ENCODE measurements around the gene APOL6.
"Not testable (repeated sequence)": the region's sequence is repeated elsewhere in the genome, so short reads cannot be mapped to it uniquely, and the experiment has no call there.

APOL6 gene

DNA sequence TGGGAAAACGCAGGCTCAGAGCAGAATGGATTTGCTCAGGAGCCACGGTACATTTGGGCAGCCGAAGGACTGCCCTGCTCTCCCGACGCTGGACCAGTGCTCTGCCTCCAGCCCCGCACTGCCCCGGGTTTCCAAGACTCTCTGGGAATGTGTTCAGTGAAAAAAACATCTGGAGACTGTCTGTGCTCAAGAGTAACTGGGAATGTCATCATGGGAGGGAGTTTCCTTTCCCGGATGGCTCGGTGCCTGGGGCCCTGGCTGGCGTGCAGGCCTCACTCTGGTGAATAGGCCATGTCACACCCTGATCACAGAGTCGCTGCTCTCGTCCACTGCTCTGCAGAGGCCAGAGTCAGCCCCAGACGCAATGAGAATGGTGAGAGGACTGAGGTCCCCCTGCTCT, 9.8 kb upstream of the APOL6 start:
- no peak for DNase-seq

DNA sequence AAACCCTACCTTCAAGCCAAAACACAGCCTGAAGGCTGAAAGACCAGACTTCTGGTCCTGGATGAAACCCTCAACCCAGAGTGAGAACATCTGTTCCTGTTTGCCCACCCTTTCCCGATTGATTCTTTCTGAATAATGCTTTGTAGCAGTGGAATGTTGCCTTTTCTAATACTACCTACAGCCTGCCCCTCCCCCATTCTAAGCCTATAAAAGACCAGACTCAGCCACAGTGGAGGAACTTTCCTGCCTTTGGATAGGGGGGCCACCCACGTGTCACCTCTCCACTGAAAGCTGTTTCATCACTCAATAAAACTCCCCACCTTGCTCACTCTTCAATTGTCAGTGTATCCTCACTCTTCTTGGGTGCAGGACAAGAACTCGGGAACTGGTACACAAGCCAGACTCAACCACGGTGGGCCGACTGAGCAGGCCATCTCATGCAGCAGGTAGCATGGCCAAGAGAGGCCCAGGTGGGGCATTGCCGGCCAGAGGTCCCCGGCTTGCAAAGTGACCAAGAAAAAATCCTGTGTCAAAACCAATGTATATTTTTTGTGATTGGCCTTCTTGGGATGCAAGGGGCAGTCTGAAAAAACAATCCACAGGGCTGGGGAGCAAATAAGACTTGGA, 6.6 kb upstream of the APOL6 start:
- no peak for DNase-seq

GRCh38 chr22:35642305-35642741, 5.9 kb upstream of the APOL6 start:
- DNase-seq = no peak

GRCh38 chr22:35643991-35644390, 4.3 kb upstream of the APOL6 start:
- DNase-seq = no peak

- DNase-seq = no peak
Measured at GRCh38 chr22:35645646-35646045, 2.6 kb upstream of the APOL6 start.

GRCh38 chr22:35649026-35649553, 844 bp downstream of the APOL6 start:
- DNase-seq = no peak

GRCh38 chr22:35649636-35650250, 1.5 kb downstream of the APOL6 start:
- DNase-seq = no peak

DNA sequence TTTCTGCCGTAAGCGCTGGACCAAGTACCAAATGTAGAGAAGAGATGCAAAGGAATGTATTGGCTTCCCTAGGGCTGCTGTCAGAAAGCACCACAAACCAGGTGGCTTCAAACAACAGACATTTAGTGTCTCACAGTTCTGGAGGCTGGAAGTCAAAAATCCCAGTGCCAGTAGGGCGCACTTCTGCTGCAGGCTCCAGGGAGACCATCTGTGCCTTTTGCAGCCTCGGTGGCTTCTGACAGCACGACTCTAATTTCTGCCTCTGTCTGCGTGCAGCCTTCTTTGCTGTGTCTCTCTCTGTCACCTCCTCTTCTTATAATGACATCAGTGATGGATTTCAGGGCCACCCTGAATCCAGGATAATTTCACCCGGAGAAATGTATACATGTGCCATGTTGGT, 2.8 kb downstream of the APOL6 start:
- no peak for DNase-seq

- DNase-seq = no peak
Measured at GRCh38 chr22:35653824-35654223, 5.6 kb downstream of the APOL6 start.

DNA sequence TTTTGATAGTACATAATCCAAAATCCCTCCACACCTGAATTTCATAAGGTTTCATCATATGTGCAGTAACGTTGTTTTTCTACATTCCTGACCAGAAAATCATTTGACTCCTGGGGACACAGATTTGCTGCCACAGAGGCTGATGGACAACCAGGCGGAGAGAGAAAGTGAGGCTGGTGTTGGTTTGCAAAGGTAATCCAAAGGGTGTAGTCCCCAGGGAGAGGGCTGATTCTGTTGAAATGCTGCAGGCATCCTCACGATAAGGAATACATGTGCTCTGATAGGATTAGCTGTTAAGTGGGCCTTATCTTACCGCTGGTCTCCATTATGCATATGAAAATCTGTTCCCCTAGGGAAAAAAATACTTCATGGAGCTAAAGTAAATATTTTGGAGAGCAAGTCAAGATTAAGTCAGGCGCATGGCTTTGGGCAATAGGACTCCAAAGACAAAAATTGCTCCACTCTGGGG, 8.1 kb downstream of the APOL6 start:
- no peak for DNase-seq

GRCh38 chr22:35657571-35658312, 9.5 kb downstream of the APOL6 start:
- DNase-seq = no peak

DNA sequence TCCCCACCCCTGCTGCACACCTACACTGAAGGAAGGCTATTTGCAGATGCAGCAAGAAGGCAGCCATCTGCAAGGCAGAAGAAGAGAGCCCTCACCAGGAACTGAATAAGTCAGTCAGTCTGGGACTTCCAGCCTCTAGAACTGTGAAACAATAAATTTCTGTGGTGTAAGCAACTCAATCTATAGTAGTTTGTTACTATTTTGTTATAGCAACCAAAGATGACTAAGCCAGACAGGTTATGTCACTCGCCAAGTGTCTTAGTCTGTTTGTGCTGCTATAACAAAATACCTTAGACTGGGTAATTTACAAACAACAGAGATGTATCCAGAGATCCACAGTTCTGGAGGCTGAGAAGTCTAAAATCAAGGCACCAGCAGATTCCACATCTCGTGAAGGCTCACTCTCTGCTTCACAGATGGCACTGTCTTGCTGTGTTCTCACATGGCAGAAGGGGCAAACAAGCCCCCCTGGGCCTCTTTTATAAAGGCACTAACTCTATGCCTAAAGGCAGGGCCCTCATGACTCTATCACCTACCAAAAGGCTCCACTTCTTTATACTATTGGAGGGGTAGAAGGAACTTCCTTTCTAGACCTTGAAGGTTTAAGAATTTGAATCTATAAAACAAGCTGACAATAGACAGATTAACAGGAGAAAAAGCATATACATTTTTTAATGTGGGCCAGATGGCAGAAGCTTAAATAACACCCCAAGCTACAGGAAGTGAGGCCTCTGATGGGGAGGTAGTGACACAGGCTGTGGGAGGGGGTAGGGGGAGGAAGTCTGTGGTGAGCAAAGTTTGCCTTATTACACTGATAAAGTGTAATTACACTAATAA, 12.3 kb downstream of the APOL6 start:
- DNase-seq = peak; percentile 58

DNA sequence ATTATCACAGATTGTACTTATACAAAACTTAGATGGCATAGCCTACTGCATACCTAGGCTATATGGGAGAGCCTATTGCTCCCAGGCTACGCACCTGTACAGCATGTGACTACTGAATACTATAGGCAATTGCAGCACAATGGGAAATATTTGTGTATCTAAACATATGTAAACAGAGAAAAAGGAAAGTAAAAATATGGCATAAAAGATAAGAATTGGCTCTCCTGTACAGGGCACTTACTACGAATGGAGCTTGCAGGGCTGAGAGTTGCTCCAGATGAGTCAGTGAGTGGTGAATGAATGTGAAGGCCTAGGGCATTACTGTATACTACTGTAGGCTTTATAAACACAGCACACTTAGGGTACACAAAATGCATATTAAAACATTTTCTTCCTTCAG, 13.2 kb downstream of the APOL6 start:
- DNase-seq = no peak

- no peak for DNase-seq
Measured at GRCh38 chr22:35662914-35663313, 14.7 kb downstream of the APOL6 start.

GRCh38 chr22:35663371-35663770, 15.1 kb downstream of the APOL6 start:
- DNase-seq = no peak

DNA sequence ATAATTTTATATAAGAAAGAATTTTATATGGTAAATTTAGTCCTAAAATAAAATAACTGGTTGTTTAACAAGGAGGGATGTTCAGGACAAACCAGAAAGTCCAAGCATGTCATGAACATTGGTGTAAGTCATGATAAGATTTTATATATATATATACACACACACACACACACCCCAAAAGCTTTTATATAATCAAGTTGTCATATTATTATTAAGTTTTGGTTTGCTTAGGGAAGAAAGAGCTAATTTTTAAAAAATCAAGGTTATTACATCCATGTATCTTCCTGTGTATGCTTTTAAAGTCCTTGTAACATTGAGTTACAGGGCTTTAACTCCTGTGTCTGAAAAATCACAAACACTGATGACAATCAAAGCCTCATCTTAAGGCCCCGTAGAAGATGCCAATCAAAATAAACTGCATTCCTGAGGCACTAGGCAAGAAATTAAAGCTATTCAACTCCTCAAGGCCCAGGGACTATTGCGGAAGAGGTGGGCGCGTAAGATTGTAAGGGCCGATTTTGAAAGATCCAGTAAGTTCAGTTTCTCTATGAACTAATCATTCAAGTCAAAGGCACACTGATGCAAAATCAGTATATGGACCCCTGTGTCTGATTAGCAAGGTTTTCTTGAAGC, 16.8 kb downstream of the APOL6 start:
- DNase-seq = no peak

DNA sequence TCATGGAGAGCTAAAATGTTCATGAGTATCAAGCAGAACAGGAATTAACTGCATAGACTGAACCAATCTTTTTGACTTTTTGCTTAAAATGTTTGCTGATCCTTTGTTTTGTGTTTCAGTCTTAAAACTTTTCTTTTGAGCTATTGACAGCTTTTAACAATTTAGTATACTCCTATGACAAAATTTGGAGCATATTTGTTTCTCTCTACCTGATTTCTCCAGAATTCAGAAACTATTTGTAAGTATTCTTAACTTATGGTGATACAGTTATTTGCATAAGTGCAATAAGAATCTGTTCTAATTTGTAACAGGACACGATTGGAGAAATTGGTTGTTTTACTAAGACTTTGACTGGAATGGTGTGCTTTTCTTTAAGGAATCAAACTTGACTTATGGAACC, 18.5 kb downstream of the APOL6 start:
- DNase-seq = not testable (repeated sequence)

GRCh38 chr22:35674335-35674734, 26.1 kb downstream of the APOL6 start:
- DNase-seq = no peak

- DNase-seq = not testable (repeated sequence)
Measured at GRCh38 chr22:35676065-35676464, 27.8 kb downstream of the APOL6 start.

- no peak for DNase-seq
Measured at GRCh38 chr22:35677460-35678187, 29.4 kb downstream of the APOL6 start.

DNA sequence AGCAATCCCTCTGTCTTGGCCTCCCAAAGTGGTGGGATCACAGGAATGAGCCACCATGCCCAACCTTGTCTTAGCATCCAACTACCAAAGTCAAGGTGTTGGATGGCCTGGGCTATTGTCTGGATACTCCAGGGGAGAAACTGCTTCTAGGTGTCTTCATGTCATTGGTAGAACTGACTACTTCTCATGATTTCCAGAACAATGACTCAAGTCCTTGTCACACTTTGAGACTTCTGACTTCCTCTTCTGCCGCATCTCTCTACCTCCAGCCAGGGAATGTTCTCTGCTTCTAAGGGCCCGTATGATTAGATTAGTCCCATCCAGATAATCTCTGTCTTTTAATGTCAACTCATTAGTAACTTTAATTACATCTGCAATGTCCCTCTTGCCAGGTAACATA, 30.6 kb downstream of the APOL6 start:
- no peak for DNase-seq

DNA sequence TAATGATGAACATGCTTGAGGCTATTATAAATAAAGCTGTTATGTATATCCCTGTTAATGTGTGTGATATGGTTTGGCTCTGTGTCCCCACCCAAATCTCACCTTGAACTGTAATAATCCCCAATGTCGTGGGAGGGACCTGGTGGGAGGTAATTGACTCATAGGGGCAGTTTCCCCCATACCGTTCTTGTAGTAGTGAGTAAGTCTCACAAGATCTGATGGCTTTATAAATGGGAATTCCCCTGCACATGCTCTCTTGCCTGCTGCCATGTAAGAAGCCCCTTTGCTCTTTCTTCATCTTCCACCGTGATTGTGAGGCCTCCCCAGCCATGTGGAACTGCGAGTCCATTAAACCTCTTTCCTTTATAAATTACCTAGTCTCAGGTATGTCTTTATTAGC, 31.2 kb downstream of the APOL6 start:
- DNase-seq = not testable (repeated sequence)

All from hematopoietic multipotent progenitor cell treated with erythropoietin and hydrocortisone succinate and interleukin-3 and kit ligand, for 6 days (in vitro differentiated cells).